Smooth muscle cell (in vitro differentiated cells): ENCODE data around the gene RHCG. TPM values are rescaled to one million over a fixed set of nuclear protein-coding genes. Genes with fewer than 3 reads are reported as not detected.

Experiments used
- DNase-seq: peaks from one replicate; lab custom pipeline; 2025; ENCODE audit not compliant: unreplicated experiment; lab: John Stamatoyannopoulos, UW
- H2AFZ ChIP-seq: fragments of 200-600 bp; sonication (generic); 2 replicates; pipeline ENCODE4 v1.6.0; 2016; ENCODE audit warnings: antibody characterized with exemption, low read depth, mild to moderate bottlenecking
- H3F3A ChIP-seq: fragments of 200-600 bp; sonication (generic); 2 replicates; pipeline ENCODE4 v1.6.0; 2017; ENCODE audit warnings: antibody characterized with exemption, low read depth
- H3K27ac ChIP-seq: fragments of 200-600 bp; sonication (generic); 2 replicates; pipeline ENCODE4 v1.5.1; 2016; ENCODE audit warnings: low read depth, mild to moderate bottlenecking
- H3K27me3 ChIP-seq: fragments of 200-600 bp; sonication (generic); 2 replicates; pipeline ENCODE4 v1.6.1; 2016; ENCODE audit warnings: low read depth, mild to moderate bottlenecking
- H3K36me3 ChIP-seq: fragments of 200-600 bp; sonication (generic); 2 replicates; pipeline ENCODE4 v1.5.1; 2016; ENCODE audit warnings: low read depth
- H3K4me1 ChIP-seq: fragments of 200-600 bp; sonication (generic); 2 replicates; pipeline ENCODE4 v1.5.1; 2016; ENCODE audit warnings: low read depth
- H3K4me2 ChIP-seq: fragments of 200-600 bp; sonication (generic); 2 replicates; pipeline ENCODE4 v1.6.0; 2016; ENCODE audit warnings: mild to moderate bottlenecking
- H3K4me3 ChIP-seq: fragments of 200-600 bp; sonication (generic); 2 replicates; pipeline ENCODE4 v1.5.1; 2016; ENCODE audit warnings: mild to moderate bottlenecking
- H3K79me2 ChIP-seq: fragments of 200-600 bp; sonication (generic); 2 replicates; pipeline ENCODE4 v1.6.0; 2016; ENCODE audit warnings: low read depth, mild to moderate bottlenecking
- H3K9ac ChIP-seq: fragments of 200-600 bp; sonication (generic); 2 replicates; pipeline ENCODE4 v1.6.0; 2016; ENCODE audit warnings: low read depth
- H3K9me3 ChIP-seq: fragments of 200-600 bp; sonication (generic); replicated peaks from 2 replicates; pipeline ENCODE4 v1.5.1; 2016; ENCODE audit warnings: low read depth
- H4K20me1 ChIP-seq: fragments of 200-600 bp; sonication (generic); 2 replicates; pipeline ENCODE4 v1.6.0; 2016; ENCODE audit warnings: low read depth
- WGBS: methylation state at CpG from one replicate; pipeline ENCODE4 v1.1.7; 2016; ENCODE audit warnings: low lambda C conversion rate; 5-methylcytosine and 5-hydroxymethylcytosine counted together
- polyA plus RNA-seq: library from polyadenylated mRNA; unstranded; fragments of >200 nt; fragmentation: Nextera tagmentation; extraction: Ambion mirVana; gene quantifications from 2 replicates; pipeline ENCODE4 v1.2.1, GENCODE V29; 2016
- total RNA-seq: library from RNA; depleted of rRNA; stranded (reverse); fragments of >200 nt; gene quantifications from 2 replicates; pipeline ENCODE4 v1.2.3, GENCODE V29; 2014
- TF ChIP-seq, protein P1 (sequence below): fragments of 200-600 bp; sonication (generic); IDR thresholded peaks from 2 replicates; pipeline ENCODE4 v1.5.1; 2017; ENCODE audit warnings: borderline replicate concordance, mild to moderate bottlenecking, antibody characterized with exemption; ENCODE audit not compliant: insufficient read depth, poor library complexity, severe bottlenecking

Gene RHCG
- total and polyA plus RNA-seq, 2 experiments from 2014 or later: 10.9 to 12.0 TPM

DNA sequence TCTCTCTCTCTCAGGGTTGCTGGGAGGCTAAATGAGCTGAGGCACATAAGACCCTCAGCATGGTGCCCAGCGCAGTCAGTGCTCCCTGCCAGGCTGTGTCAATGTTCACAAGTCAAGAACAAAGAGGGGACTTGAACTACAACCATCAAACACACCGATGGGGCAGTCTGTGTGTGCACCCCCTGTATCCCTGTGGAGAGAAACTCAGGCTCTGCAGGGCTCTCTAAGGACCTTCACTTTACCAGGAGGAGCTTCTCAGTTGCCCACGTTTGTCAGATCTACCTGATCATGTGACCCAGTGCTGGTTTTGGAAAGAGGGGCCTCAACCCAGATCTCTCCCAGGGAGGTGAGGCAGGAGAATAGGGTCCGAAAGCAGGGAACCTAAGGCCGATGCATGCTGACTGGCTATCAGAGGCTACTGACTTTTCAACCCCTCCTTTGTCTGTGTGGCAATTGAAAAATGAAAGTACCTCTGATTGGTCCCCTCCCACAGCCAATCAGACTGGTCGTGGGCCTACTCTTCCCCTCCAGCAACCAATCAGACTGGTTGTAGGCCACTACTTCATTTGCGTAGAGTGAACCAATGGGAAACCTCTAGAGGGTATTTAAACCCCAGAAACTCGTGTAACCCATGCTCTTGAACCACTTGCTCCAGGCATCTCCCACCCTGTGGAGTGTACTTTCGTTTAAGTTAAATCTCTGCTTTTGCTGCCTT is 34.0 kb downstream of the RHCG start:
- no peaks in the 10 kb centered on the region for H4K20me1 ChIP-seq
- no peaks in the 10 kb centered on the region for H3K79me2 ChIP-seq
- H3K9ac ChIP-seq: no peak overlapping the region
- TF ChIP-seq, protein P1, sequence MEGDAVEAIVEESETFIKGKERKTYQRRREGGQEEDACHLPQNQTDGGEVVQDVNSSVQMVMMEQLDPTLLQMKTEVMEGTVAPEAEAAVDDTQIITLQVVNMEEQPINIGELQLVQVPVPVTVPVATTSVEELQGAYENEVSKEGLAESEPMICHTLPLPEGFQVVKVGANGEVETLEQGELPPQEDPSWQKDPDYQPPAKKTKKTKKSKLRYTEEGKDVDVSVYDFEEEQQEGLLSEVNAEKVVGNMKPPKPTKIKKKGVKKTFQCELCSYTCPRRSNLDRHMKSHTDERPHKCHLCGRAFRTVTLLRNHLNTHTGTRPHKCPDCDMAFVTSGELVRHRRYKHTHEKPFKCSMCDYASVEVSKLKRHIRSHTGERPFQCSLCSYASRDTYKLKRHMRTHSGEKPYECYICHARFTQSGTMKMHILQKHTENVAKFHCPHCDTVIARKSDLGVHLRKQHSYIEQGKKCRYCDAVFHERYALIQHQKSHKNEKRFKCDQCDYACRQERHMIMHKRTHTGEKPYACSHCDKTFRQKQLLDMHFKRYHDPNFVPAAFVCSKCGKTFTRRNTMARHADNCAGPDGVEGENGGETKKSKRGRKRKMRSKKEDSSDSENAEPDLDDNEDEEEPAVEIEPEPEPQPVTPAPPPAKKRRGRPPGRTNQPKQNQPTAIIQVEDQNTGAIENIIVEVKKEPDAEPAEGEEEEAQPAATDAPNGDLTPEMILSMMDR: no peak
- 84% methylated on average over 9 of the region's 9 CpGs for WGBS
- H2AFZ ChIP-seq: no peak overlapping the region
- no peak overlapping the region for H3K27ac ChIP-seq
- DNase-seq: no peak
- no peaks in the 10 kb centered on the region for H3K27me3 ChIP-seq
- no peak overlapping the region for H3K4me3 ChIP-seq
- no peaks in the 10 kb centered on the region for H3F3A ChIP-seq
- H3K4me1 ChIP-seq: peaks cover 8% of the 10 kb centered on the region
- H3K36me3 ChIP-seq: no peaks in the 10 kb centered on the region
- no peaks in the 10 kb centered on the region for H3K9me3 ChIP-seq
- H3K4me2 ChIP-seq: no peak overlapping the region

DNA sequence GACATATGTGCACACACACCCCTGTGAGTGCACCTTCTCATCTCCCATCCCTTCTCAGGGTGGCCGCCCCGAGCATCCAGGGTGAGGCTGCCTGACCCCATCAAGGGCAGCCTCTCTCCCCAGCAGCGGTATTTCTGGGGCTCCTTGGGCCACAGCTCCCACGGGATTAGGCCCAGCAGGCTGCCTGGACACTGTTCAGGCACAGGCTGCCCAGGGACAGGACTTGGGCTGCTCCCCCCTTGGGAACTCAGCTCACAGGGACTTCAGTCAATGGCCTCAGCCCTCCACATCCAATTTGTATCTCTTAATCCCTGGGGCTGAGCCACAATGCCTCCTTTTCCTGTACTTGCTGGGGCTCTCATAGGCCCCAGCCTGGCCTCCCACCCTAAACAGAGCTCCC is 35.0 kb downstream of the RHCG start:
- 78% methylated on average over 4 of the region's 4 CpGs for WGBS
- TF ChIP-seq, protein P1: no peak

DNA sequence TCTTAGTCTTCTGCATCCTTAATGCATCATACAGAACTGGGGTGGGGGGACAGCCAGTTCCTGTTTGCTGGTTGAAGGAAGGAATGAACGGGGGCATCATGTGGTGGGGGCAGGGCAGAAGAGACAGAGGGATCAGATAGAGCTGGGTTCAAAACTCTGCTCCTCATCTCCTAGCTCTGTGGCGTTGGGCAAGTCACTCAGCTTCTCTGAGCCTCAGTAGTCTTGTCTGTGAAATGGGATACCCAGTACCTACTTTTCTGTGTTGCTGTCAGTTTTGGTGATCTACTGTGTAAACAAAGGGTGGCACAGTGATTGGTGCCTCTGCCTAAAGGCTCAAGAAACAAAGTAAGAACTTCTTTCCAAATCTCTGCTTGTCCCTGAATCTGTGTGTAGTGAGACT is 36.3 kb downstream of the RHCG start:
- peaks cover 8% of the 10 kb centered on the region for H3K4me1 ChIP-seq
- no peak for DNase-seq
- no peaks in the 10 kb centered on the region for H3F3A ChIP-seq
- no peaks in the 10 kb centered on the region for H3K79me2 ChIP-seq
- no peak overlapping the region for H3K9ac ChIP-seq
- H4K20me1 ChIP-seq: no peaks in the 10 kb centered on the region
- H3K4me2 ChIP-seq: no peak overlapping the region
- TF ChIP-seq, protein P1: no peak
- H3K36me3 ChIP-seq: no peaks in the 10 kb centered on the region
- no peaks in the 10 kb centered on the region for H3K9me3 ChIP-seq
- no peak overlapping the region for H3K4me3 ChIP-seq
- WGBS: 73% methylated on average over 2 of the region's 2 CpGs
- H3K27me3 ChIP-seq: no peaks in the 10 kb centered on the region
- H2AFZ ChIP-seq: no peak overlapping the region
- no peak overlapping the region for H3K27ac ChIP-seq

More for the DNA sequence above, 35.0 kb downstream of the RHCG start:
- no peak overlapping the region for H3K4me2 ChIP-seq
- H3K79me2 ChIP-seq: no peaks in the 10 kb centered on the region
- H3K4me3 ChIP-seq: no peak overlapping the region
- no peaks in the 10 kb centered on the region for H4K20me1 ChIP-seq
- H2AFZ ChIP-seq: no peak overlapping the region
- no peaks in the 10 kb centered on the region for H3K27me3 ChIP-seq
- H3K4me1 ChIP-seq: peaks cover 8% of the 10 kb centered on the region
- H3K9ac ChIP-seq: no peak overlapping the region
- DNase-seq: no peak
- no peak overlapping the region for H3K27ac ChIP-seq
- no peaks in the 10 kb centered on the region for H3K36me3 ChIP-seq
- no peaks in the 10 kb centered on the region for H3F3A ChIP-seq
- H3K9me3 ChIP-seq: no peaks in the 10 kb centered on the region
